HG03469 (cell line): ENCODE measurements around the gene TNFRSF13B.
"Not testable (repeated sequence)": the region's sequence is repeated elsewhere in the genome, so short reads cannot be mapped to it uniquely, and the experiment has no call there.

Experiments
- ATAC-seq: cut with Tn5 transposase; IDR thresholded peaks from one replicate; pipeline ENCODE4 v1.9.1; 2021; ENCODE audit warnings: mild to moderate bottlenecking, moderate library complexity, moderate number of reproducible peaks; ENCODE audit not compliant: unreplicated experiment

Gene TNFRSF13B

DNA sequence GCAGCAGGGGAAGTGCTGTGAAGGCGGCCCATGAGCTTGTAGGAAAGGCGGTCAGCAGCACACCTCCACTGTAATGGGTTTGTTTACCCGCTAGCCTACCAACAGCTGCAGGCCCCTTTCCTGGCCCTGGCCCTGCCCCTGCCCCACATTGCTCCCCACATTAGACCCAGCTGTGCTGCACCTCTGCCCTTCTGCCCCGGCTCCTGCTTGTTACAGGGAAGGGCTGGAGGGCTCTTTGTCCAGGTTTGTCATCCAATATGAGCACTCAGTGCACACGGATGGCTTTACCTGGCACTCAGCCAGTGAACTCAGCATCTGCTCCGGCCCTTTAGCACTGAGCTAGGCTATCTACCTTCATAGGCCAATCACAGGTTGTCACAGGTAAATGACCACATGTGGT, 36.0 kb upstream of the TNFRSF13B start:
- not testable (repeated sequence) for ATAC-seq

DNA sequence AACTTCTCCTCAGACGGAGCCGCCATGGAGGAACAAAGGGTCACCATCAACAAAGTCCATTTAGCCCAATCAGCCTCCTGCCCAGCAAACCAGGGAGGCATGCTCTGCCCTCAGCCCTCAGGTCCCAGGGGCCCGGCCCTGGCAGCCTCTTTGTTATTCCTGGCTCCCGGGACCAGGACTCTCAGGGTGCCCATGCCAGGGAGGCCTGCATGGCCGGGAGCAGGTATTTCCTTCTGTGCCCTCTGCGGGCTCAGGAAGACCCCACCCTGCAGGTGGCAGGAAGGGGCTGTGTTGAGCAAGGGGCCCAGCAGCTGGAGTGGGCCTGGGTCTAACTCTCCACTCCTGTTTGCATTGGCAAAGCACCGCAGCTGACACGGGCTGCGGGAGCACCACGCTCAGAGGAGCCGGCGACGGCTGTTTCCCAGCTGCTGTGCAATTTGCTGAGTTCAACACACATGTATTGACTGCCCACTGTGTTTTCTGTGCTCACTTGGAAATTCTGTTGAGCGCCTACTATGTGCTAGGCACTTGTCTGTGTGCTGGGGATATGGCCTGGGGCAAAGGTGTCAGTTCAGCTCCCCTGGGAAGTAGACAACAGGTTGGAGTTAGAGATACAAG, 33.2 kb upstream of the TNFRSF13B start:
- not testable (repeated sequence) for ATAC-seq

DNA sequence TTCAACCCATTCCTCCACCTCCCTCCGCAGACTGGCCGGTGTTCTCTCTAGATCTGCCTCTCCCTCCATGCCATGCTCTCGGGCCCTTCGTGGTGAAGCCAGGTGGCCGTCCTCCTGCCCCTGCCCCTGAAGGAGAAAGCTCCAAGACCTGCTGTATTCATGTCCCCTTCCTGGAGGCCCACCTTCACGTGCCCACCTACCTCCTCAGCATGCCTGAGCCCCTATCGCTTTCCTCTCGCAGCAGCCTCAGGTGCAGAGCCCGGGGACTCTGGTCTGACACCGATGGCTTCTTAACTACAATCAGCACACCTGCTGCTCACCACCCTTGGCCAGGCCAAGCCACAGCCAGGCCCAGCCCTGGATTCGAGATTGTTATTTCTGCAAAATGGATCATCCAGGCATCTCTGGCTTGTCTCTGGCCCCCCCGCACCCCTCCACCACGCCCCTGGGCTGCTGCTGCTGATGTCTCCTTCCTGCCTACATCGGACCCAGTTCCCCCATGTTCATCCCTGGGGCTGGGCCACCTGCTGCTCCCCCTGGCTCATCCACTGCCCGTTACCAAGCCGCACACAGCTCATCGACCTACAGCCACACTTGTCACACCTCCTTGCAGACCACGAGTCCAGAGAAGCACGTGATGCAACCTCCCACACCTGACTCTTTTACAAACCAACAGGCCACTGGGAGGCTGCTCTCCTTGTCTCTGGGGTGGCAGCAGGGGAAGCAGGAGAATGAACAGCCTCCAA, 32.5 kb upstream of the TNFRSF13B start:
- ATAC-seq: no peak

DNA sequence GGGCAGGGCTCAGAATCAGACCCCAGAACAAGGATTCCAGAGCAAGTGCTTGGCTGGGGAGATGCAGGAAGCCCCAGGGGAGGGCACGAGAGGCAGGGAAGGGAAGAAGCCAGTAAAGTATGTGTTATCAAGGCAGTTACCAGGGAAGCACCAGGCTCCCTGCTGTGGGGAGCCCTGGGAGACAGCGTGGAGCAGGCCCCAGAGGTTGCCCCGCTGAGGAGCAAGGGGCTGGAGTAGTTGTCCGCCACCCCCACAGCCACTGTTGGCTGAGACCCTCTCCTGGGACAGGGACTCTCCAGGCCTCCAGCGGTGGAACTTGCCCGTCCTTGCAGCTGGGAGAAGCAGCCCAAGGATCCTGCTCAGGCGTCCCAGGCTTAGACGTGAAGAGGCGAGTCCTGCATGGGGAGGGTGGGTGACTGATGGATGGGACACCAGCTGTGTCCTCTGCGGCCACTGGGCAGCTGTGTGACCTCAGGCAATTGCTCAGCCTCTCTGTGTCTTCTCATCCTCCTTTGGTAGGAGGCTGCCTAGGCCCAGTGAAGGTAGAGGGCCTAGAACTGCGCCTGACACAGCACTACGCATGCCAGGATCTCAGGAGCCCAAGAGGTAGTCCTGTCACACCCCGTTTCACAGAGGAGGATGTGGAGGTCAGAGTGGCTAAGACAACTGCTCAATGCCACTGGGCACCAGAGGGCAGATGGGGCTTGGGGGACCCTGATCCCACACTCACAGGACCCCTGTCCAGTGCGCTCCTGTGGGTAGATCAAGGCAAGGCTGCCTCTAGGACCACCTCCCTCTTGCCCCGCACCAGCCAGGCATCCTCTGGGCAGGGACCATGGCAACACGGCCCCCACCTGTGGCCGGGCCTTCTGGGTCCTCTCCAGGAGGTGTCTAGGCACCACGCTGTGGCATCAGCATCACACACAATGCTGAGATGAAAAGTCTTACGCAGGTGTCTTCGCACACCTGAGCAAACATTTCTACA, 31.1 kb upstream of the TNFRSF13B start:
- not testable (repeated sequence) for ATAC-seq

DNA sequence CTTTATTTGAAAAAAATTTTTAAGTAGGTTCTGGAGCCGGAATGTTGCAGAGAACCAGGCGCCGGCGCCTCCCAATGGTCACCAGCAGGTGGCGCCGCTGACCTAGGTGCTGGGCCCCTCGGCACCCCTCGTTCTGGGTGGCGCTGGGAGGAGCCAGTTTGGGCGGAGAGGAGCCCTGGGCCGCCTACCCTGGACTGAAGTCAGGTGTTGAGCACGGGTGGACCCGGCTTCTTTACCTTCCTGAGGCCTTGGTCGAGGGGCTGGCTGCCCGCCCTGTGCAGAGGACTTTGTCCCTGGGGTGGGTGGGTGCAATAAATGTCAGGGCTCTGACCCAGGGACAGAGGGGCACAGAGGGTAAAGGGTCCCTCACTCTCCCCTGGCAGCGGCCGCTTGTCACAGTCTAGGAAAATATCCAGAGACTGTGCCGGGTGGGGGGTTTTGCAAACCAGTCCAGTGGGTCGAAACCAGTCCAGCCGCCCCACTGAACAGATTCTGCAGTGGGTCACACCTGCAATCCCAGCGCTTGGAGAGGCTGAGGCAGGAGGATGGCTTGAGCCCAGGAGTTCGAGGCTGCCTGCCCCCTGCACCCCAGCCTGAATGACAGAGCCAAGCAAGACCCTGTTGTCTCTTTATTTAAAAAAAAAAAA, 30.1 kb upstream of the TNFRSF13B start:
- ATAC-seq: no peak

DNA sequence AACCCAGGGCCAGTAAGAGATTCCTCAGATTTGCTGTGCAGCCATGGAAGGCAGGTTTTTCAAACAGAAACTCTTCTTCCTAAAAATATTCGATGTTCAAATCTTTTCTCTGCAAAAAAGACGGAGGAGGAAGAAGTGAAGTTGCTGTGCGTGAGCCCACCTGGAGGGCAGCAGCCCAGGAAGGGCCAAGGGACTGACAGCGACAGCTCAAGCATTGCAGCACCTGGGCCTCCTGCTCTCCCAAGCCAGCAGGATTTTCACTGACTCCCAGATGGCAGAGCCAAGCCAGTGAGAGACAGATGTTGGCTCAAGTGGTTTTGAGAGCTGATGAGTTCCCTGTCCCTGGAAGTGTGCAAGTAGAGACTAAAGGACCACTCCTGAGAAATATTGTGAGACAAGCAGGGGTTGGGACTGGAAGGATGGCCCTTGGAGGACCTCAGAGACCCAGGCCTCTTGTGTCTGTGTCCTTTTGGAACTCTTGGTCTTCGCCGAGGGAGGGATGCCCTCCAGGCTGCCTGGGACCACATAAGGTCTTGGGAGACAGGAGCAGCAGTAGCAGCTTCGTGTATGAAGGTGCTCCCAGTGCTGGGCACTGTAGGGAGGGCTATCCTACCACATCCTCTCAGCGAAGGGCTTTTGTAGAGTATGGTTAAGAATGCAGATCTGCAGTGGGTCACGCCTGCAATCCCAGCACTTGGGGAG, 29.3 kb upstream of the TNFRSF13B start:
- no peak for ATAC-seq

DNA sequence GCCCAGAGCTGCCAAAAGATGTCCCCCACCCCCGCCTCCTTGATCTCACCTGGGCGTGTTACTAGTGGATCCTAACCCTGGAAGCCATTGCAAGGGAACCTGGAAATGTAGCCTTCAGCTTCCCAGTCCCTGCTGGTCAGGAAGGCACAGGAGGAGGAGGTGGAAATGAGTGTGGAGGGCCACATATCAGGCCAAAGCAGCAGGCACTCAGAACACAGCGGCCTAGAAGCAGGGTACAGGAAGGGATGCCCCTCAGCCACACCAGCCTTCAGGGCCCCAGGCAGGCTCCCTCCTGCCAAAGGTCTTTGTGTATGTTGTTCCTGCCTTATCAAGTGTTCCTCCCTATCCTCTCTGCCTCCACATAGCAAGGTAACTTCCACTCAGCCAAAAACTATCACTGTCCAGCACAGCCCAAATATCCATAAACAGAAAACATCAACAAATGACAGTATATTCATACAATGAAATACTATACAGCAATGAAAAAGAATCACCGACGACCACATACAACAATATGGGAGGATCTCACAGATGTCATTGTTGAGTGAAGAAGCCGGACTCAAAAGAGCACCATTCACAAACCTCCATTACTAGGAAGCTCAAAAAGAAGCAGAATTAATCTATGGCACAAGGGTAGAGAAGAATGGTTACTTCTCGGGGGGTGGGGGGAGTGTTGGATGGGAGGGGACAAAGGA, 28.2 kb upstream of the TNFRSF13B start:
- no peak for ATAC-seq

DNA sequence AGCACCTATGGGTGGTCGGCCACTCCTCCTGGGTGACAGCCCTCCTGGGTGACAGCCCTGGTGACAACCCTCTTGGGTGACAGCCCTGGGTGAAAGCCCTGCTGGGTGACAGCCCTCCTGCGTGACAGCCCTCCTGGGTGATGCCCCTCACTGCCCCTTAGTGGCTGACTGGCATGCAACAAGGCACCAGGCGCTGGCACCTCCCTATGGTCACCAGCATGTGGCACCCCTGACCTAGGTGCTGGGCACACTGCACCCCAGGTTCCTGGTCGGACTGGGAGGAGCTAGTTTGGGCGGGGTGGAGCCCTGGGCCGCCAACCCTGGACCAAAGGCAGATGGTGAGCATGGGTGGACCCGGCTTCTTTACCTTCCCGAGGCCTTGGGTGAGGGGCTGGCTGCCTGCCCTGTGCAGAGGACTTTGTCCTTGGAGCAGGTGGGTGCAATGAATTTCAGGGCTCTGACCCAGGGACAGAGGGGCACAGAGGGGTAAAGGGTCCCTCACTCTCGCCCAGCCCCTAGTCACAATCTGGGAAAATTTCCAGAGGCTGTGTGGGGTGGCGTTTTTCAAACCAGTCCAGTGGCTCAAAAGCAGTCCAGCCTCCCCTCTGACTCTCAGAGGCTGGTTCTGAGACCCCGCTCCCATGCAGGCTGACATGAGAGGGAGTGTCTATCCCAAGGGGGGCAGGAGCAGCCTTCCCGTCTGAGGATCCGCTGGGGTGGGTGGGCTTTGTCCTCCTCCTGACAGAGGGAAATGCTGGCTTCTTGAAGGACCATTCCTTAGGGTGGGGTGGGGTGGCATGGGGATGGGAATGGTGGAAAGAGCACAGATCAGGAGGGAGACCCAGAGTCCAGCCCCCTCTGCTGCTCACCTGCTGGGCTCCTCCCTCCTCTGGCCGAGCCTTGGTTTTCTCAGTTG, 25.9 kb upstream of the TNFRSF13B start:
- ATAC-seq: peak; percentile 44

DNA sequence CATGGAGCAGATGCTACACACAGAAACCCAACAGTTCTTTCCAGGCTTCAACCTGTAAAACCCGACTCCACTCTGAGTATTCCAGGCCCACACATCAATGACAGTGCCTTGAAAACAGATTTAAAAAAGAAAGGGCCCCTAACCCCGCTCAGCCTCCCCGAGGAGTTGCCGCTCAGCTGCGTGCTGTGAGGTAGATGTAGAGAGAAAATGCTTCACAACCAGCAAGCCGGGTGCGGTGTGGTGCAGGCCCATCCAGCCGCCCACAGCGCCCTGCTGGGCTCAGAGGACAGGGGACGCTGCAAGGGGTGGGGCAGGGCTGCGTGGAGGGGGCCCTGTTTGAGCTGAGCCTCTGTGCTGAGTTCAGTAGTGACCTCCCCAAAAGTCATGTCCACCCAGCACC, 24.8 kb upstream of the TNFRSF13B start:
- not testable (repeated sequence) for ATAC-seq

DNA sequence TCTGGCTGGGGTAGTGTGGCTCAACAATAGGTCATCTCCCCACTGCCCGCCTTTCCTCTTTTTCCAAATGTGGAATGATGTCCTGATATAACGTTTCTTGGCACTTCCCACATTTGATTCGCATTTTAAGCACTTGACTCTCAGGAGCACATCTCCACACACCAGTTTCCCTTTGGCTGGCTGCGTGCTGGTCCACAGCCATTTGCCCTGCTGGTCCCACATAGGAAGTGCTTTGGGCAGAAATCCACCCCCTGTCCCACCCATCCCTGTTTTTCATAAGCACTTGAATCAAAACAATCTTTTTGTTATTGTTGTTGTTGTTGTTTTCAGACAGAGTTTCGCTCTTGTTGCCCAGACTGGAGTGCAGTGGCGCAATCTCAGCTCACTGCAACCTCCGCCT, 24.0 kb upstream of the TNFRSF13B start:
- no peak for ATAC-seq

DNA sequence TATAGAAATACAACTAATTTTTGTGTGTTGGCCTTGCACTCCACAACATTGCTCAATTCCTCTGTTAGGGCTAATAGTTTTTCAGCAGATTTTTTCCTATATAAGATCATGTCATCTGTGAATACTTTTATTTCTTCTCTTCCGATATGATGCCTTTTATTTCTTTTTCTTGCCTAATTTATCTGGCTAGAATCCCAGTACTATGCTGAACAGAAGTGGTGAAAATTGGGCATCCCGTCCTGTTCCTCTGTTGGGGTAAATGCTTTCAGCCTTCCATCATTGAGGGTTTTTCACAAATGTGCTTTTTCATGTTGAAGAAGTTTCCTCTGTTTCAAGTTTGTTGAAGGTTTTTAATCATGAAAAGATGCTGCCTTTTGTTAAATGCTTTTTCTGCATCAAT, 22.7 kb upstream of the TNFRSF13B start:
- no peak for ATAC-seq

DNA sequence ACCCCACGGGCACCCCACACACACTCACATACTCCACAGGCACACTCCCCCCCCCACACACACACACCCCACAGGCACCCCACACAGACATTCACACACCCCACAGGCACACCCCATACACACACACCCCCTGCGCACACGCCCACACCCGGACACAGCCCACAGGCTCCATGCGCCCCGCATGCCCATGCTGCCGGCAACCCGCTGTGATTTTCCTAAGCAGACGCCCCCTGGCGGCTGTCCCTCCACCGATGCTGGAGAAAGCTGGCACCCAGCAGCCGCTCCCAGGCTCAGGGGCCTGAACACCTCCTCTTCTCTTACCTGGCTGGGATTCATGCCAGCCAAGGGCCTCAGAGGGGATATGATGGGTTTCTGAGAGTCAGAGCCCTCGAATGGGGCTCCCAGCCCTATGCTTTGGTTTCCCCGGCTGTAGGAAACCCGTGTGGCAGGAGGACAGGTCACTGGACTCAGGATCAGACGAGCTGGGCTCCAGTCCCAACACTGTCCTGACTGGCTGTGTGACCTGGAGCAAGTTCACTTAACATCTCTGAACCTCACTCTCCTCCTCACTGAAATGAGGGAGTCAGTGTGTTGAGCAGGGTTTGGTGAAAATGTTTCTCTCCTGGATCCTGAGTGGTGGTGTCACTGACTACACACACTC, 19.6 kb upstream of the TNFRSF13B start:
- no peak for ATAC-seq

DNA sequence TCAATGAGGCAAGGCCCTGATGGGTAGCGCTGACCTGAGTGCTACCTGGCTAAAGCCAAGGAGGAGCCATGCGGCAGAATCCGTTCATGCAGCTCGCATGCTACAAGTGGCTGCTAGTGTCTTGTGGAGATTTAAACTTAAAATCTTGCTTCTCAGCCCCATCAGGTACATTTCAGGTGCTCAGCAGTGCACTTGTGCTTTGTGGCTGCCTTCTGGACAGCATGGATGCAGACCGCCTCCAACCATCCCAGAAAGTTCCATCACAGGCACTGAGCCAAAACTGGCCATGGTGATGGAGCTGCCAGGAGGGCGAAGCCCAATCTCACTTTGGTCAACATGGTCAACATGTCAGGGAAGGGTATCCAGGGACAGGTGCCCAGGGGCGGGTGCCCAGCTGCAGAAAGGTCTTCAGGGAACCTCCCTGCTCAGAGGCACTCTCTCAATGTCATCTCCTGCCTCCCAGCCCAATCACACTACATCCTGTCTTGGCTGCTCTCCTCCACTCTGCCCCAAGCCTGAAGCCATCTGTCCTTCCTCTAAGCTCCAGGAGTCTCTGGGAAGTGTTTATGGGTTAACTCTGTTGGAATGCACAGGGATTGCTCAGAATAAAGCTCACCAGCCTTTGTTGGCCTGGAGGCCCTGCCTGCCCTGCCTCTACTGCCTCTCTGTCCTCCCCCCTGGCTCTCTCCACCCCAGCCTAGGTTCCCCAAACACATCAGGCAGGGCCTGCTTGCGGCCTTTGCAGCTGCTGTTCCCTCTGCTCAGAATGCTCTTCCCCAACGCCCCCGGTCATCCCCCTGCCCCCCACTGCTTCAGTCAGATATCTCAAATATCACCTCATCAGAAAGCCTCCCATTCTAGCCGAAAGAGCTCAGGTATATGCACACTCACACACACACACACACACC, 18.3 kb upstream of the TNFRSF13B start:
- ATAC-seq: no peak

DNA sequence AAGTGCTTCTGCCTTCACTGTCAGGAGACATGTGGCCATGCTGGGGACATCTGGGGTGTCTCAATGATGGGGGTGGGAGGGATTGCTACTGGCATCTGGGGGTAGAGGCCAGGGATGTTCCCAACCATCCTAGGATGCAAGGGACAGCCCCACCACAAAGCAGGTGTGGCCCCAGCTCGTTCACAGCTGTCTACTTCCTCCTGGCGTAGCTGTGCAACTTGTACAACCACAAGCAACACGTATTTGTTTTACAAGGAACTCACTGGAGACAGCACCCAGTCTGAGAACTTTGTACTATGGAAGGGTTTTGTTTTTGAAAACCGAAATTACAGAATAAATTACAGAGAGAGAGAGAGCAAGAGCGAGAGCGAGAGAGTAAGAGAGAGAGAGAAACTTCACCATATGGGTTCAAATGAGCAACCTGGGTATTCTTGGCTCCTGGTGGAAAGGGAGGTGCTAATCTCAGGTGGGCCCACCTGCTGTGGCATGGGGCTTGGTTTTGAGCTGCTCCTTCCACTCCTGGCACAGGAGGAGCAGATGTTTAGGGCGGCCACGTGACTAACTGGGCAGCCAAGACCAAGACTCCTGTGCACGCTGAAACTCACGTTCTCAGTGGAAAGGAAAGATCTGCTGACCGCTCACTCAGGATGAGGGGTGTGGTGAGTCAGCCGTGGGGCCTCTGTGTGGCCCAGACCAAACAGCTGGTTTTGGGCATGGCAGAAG, 17.5 kb upstream of the TNFRSF13B start:
- ATAC-seq: no peak

DNA sequence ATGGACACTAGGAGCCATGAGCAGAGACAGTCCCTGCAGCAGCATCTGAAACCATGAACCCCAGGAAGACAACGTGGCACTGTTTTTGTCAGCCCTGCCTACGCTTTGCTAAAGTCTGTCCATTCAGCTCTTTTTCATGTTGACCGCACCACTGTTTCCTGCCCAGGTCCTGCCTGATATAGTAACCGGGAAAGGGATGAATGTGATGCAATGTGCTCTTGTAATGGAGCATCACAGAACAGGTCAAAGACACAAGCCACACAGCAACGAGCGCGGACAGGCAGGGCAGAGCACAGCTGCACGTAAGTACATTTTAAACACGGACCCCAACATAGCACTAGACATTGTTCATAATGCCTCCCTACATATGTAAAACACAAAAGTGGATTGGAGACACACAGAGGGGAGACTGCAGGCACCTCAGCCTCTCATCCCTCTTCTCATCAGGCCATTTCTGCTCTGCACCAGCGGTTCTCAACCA, 16.9 kb upstream of the TNFRSF13B start:
- no peak for ATAC-seq

DNA sequence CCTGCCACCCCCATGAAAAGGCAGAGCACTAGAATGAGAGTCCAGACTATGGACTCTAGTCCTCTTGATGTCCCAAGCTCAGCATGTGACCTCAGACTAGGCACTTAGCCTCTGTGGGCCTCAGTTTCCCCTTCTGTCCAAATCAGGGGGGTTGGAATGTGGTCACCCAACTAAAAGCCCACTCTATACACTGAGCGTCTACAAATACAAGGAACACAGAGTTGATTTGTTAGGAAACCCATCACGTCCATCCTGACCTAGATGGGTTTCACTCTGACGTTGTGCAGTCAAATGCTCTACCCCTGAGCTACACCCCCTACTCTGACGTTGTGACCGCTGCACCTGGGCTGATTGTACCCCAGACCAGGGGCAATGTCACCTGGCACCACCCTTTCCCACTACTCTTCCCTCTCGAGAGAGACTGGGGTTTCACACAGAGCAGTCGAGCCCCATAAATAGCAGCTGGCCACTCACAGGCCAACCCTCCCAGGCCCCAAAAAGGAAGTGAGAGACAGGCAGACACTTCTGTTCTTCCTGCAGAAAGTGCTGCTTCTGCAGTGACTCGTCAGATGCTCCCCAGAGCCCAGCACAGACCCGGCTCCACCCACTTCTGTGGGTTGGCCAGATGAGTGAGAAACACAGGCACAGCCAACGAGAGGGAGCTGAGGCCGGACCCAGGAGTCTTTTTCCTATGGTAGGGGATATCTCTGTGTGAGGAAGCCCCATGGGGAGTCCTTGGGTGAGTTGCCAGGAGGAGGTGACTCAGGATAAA, 16.1 kb upstream of the TNFRSF13B start:
- ATAC-seq: peak; percentile 55
